ENCODE measurements around the gene PARD6A.

The PARD6A gene

DNA sequence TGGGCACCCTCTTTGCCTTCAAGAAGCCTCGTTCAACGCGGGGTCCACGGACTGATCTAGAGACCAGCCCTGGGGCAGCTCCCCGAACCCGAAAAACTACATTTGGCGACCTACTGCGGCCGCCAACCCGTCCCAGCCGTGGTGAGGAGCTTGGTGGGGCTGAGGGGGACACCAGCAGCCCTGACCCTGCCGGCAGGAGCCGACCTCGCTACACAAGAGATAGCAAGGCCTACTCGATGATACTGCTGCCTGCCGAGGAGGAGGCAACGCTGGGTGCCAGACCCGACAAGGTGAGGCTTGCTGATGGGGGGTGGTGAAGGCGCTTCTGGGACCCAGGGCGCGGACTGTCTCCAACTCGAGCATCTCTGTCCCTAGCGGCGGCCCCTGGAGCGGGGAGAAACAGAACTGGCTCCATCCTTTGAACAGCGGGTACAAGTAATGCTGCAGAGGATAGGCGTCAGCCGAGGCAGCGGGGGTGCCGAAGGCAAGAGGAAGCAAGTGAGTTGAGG, 6.3 kb upstream of the PARD6A start:
- no peak for DNase-seq

DNA sequence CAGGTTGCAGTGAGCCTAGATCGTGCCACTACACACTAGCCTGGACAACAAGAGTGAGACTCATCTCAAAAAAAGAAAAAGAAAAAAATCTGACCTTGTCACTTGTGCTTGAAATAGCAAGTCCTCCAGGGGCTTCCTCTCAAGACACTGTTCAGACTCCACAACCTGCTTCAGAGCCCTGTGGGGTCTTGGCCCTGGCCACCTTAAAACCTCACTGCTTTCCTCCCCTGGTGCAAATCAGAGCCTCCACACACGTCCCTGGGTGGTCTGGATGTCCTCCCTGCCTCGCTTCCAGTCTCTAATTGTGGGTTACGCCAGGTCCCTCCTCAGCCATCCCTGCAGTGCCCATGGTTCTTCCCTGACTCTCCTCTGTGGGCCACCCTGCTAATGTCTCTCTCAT, 5.4 kb upstream of the PARD6A start:
- DNase-seq = no peak

- no peak for DNase-seq
These were observed 4.3 kb upstream of the PARD6A start for GRCh38 chr16:67656344-67657016.

- no peak for DNase-seq
These were observed 3.6 kb upstream of the PARD6A start for GRCh38 chr16:67657017-67657608.

GRCh38 chr16:67657751-67658518, 2.8 kb upstream of the PARD6A start:
- DNase-seq = no peak

- DNase-seq = no peak
These were observed 1.7 kb upstream of the PARD6A start for GRCh38 chr16:67658849-67659674.

DNA sequence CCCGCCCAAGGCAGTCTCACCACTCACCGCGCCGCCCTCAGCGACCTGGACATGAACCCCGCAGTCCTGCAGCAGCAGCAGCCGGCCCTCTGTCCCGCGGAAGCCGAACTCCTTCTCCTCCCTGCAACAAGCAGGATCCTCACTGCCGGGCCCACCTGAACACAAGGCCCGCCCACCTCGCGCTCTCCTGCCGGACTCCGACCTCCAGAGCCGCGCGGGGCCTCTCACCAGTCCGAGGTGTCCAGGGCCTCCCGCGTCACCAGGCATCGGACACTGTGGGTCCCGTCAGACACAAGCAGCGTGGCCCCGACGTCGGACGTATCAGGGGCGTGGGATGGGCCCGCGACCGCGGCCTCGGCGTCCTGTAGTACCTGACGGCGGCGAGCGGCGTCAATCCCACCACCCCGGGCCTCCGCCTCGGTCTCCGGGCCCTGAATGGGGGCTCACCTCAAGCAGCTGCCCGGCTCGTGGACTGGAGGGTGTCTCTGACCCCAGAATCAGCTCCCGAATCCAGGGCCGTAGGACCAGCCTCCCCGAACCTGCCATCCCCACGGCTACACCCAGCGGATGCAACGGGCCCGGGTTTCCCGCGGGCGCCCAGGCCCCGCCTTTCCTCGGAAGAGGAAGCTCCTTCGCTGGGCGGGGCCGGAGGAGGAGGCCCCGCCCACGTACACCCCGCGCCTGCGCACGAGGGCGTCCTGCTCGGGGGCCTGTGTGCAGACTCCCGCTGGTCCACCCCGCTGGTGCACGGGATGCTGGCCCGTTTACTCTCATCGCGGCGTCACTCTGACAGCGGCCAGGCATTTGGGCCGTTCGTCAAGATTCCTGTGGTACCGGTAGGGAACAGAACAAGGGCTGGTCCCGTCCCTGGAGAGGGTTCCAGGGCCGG, 841 bp upstream of the PARD6A start, which contains the start of gene ACD:
TSS of gene ACD (minus strand) at position 586 of the 889 bp plus-strand sequence. CDS start at position 546, 40 bp downstream.
- peak; percentile 85 to 96 (median 88) for DNase-seq

DNA sequence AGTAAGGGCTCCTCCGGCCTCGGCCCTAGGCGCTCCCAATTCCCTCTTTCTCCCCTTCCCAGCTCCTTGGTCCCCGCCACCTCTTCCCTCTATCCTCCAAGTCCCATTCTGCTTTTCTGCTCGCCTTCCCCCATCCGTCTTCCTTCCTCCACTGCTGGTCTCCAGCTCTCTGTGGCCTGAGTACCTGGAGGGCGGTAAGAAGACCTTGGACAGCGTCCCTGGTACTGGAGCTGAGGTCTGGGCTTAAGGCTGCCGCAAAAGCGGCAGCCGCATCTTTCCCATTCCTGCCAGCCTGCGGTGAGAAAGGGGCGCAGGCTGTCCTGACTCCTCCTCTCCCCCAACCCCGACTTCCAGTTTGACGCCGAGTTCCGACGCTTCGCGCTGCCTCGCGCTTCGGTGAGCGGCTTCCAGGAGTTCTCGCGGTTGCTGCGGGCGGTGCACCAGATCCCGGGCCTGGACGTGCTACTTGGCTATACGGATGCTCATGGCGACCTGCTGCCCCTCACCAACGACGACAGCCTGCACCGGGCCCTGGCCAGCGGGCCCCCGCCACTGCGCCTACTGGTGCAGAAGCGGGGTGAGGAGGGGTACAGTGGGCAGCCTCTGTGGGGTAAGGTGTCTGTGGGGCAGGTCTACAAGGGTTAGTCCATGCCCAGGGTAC, 471 bp downstream of the PARD6A start:
- peak in 3 of 6 experiments; percentile 46 to 68 (median 47) for DNase-seq

- DNase-seq = peak in 2 of 6 experiments; percentile 7 to 35
These were observed 1.3 kb downstream of the PARD6A start for GRCh38 chr16:67661886-67662652.

- DNase-seq = no peak
These were observed 1.9 kb downstream of the PARD6A start for GRCh38 chr16:67662653-67663010.

- DNase-seq = peak in 1 of 6 experiments; percentile 23
These were observed 2.6 kb downstream of the PARD6A start for GRCh38 chr16:67663151-67663876.

- no peak for DNase-seq
These were observed 3.1 kb downstream of the PARD6A start for GRCh38 chr16:67663877-67664222.

- DNase-seq = no peak
These were observed 3.5 kb downstream of the PARD6A start for GRCh38 chr16:67664258-67664657.

DNA sequence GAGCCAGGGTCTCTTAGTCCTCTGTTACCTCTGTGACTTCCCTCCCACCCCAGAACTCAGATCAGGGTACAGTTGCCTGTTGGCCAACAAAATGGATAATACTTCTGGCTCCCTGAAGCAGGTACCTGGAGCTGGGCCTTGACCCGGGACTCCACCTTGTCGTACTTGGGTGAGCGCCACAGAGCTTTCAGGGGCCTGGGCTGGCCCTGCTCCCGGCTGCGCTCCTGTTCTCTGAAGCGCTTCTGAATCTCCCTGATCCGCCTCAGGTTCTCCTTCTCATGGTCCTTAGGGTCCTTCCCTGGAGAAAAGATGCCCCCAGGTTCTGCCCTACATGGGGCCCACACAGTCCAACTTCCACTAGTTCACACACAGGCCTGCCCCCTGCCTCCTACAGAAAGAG, 4.1 kb downstream of the PARD6A start:
- no peak for DNase-seq

DNA sequence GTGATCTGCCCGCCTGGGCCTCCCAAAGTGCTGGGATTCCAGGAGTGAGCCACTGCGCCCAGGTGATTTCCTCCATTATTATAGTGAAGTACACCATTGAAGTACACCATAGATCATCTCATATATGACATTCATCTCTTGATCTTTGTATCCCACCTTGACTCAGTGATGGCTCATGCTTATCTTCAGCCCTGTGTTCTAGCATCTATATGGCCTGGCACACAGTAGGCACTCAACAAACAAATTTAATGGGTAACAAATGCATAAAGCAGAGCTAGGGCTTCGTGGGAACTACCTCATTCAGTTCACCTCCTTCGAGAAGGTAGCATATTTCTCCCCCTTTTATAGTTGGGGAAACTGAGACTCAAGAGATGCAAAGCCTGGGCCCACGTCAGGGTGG, 4.8 kb downstream of the PARD6A start:
- DNase-seq = no peak

DNA sequence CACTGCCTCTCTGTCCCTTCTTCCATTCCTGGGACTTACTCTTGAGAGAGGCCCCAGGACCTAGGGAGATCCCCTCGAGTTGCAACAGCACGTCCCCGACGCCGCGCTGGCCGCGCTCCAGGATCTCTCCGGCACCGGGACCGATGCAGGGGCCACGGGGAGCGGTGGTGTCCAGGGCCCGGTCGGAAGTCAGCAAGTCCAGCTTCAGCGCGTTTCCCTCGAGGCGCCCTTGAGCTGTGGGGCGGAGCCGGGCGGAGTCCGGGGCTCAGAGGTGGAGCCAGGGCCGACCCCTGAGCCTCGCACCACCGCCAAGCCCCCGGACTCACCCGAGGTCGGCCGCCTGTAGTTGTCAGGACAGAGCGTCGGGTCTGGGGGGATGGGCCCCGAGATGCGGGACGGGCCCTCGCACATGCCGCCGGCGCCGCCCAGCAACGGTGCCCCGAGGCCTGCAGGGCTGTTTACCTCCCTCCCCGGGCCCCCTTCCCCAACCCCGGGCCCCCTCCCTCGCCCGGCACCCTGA, 5.3 kb downstream of the PARD6A start:
- no peak for DNase-seq

GRCh38 chr16:67666559-67667452, 6.0 kb downstream of the PARD6A start, which contains the start of the genes C16orf86 and ENKD1:
C16orf86 (plus strand) TSS chr16:67666814; CDS start chr16:67666971, 157 bp downstream.
ENKD1 (minus strand) TSS chr16:67666750; CDS start chr16:67666442, 308 bp downstream.
- peak; percentile 58 to 79 (median 73) for DNase-seq

DNA sequence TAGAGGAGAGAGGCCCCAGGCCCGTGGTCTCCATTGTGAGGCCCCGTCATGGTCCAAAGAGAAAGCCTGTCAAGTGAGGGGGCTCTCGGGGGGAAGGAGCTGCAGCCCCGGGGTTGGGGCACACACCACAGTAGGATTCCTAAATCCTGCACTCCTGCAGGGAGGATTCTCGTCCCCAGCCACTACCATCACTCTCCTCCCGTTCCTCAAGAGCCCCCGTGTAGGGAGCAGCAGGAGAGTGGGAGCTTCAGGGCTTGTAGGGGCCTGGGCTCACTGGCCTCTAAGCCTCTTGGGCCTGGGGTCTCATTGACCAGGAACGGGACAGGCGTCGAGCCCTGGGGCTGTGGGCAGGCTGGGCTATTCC, 6.7 kb downstream of the PARD6A start:
- DNase-seq = no peak

Measured in stimulated activated naive CD4-positive, alpha-beta T cell (primary cell).